Transverse colon (tissue), 4 donors: ENCODE results near the gene GRIK4. TPM values are rescaled to one million over a fixed set of nuclear protein-coding genes. Genes with fewer than 3 reads are reported as not detected.

Source experiments
- DNase-seq: peaks from one replicate; pipeline ENCODE4 v3.0.0-alpha.2; 2019
- H3K27ac ChIP-seq, 4 donors: fragments of 200-600 bp; sonication (generic); 2 replicates each; pipeline ENCODE4 v1.5.1; 2016 to 2018; ENCODE audit warnings: inconsistent platforms in 4 of 4
- H3K27me3 ChIP-seq: fragments of 200-600 bp; sonication (generic); 2 replicates; pipeline ENCODE4 v1.5.1; 2017; ENCODE audit warnings: inconsistent platforms
- H3K36me3 ChIP-seq, 4 donors: fragments of 200-600 bp; sonication (generic); 2 replicates each; pipeline ENCODE4 v1.5.1; 2017 to 2019; ENCODE audit warnings: inconsistent platforms in 4 of 4
- H3K4me1 ChIP-seq, 4 donors: fragments of 200-600 bp; sonication (generic); 2 replicates each; pipeline ENCODE4 v1.5.1; 2017 to 2020; ENCODE audit warnings: inconsistent platforms in 4 of 4
- H3K4me3 ChIP-seq, 4 donors: fragments of 200-600 bp; sonication (generic); 1 replicate in 1 of 4; 2 replicates in 3 of 4; pipeline versions ENCODE4 v1.5.1 to v1.6.1; 2017 to 2019; ENCODE audit warnings: inconsistent platforms in 4 of 4
- H3K9me3 ChIP-seq, 2 donors: fragments of 200-600 bp; sonication (generic); 2 replicates each; pipeline ENCODE4 v1.5.1; 2017 to 2019; ENCODE audit warnings: inconsistent platforms in 2 of 2
- EP300 ChIP-seq: sonication (generic); formaldehyde crosslinking; IDR thresholded peaks from one replicate; pipeline ENCODE4 v1.6.1; 2017; ENCODE audit warnings: antibody characterized with exemption, low read depth
- POLR2A ChIP-seq: fragments of 450-650 bp; IDR thresholded peaks from one replicate; pipeline ENCODE4 v1.6.1; 2016; ENCODE audit warnings: antibody characterized with exemption, mild to moderate bottlenecking, moderate library complexity
- POLR2AphosphoS5 ChIP-seq, 3 donors: sonication (generic); formaldehyde crosslinking; IDR thresholded peaks; one replicate each; pipeline ENCODE4 v1.6.1; 2016; ENCODE audit warnings: antibody characterized with exemption in 3 of 3
- WGBS, 2 donors: methylation state at CpG; one replicate each; pipeline ENCODE4 v1.1.5; 2018; ENCODE audit warnings: low coverage in 1 of 2; 5-methylcytosine and 5-hydroxymethylcytosine counted together
- in situ Hi-C, 4 donors: fragments of 200-750 bp; cut with MboI; loops; one replicate each; pipeline versions ENCODE4 v1.15.0 to v1.15.1; 2017; ENCODE audit warnings: low sequenced_read_pairs in 3 of 4, low pct_ligation_motif_present in 1 of 4, low pct_unique_long_range_greater_than_20kb in 1 of 4
- intact Hi-C: fragments of 100-400 bp; cut with DNase I; formaldehyde crosslinking; loops from one replicate; pipeline ENCODE4 v1.15.1; 2023; ENCODE audit warnings: low total_unique reads
- total RNA-seq, 4 donors: library from RNA; depleted of rRNA; stranded (reverse); fragments of >200 nt; gene quantifications; one replicate each; pipeline ENCODE4 v1.1.0, GENCODE V29; 2016
- TF ChIP-seq, protein P1 (sequence below), 5 experiments: fragments of 200-600 bp in 3 of 5; fragments of 450-650 bp in 2 of 5; sonication (generic) in 3 of 5; IDR thresholded peaks; 1 replicate in 2 of 5; 2 replicates in 3 of 5; pipeline ENCODE4 v1.5.1; 2016 to 2017; ENCODE audit warnings: antibody characterized with exemption in 5 of 5, inconsistent platforms in 3 of 5, mild to moderate bottlenecking in 2 of 5, moderate library complexity in 1 of 5

Gene GRIK4
- total RNA-seq, 4 donors from 2014 or later = 2.6 TPM; not detected in 3

DNA sequence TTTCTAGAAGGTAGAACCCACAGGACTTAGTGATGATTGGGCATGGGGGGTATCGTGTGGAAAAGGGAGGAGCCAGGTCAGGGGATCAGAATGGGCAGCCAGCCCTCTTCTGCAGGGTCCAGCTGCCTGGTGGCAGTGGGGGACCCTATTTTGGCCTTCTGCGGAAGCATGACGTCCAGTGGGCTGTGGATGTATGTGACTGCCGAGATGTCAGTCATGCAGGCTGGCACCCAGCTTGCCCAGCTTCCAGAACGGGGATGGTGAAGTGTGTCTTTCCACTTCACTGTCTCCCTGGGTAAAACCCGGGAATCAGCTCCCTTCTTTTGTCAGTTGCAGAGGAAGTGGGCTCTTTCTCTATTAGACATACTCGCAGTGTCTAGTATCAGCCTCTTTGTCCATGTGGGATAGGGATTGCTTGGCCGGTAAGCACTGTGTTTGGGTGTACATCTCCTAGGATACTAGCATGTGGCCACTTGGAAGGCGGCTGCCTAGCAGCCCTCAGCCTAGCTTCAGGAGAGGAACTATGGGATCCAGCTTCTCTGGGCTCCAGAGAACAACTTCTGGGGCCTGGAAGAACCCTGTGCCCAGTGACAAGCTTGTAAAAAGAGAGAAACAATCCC, 51.4 kb downstream of the GRIK4 start:
- H3K27me3 ChIP-seq = peaks cover 68% of the 10 kb centered on the region
- intact Hi-C loops = no loop called here
- no peak for DNase-seq
- no peak for TF ChIP-seq POLR2A
- no peak for TF ChIP-seq POLR2AphosphoS5 (IDR thresholded peaks at IDR 0.05)
- TF ChIP-seq EP300 = no peak
- TF ChIP-seq, protein P1, sequence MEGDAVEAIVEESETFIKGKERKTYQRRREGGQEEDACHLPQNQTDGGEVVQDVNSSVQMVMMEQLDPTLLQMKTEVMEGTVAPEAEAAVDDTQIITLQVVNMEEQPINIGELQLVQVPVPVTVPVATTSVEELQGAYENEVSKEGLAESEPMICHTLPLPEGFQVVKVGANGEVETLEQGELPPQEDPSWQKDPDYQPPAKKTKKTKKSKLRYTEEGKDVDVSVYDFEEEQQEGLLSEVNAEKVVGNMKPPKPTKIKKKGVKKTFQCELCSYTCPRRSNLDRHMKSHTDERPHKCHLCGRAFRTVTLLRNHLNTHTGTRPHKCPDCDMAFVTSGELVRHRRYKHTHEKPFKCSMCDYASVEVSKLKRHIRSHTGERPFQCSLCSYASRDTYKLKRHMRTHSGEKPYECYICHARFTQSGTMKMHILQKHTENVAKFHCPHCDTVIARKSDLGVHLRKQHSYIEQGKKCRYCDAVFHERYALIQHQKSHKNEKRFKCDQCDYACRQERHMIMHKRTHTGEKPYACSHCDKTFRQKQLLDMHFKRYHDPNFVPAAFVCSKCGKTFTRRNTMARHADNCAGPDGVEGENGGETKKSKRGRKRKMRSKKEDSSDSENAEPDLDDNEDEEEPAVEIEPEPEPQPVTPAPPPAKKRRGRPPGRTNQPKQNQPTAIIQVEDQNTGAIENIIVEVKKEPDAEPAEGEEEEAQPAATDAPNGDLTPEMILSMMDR (IDR thresholded peaks at IDR 0.05) = no peak
- H3K9me3 ChIP-seq = no peaks in the 10 kb centered on the region
- H3K4me1 ChIP-seq = peaks cover 0 to 14% (median 12%) of the 10 kb centered on the region in 4 donors
- H3K4me3 ChIP-seq = no peak overlapping the region
- H3K36me3 ChIP-seq = no peaks in the 10 kb centered on the region
- no peak overlapping the region for H3K27ac ChIP-seq
- in situ Hi-C loops = no loop called here
- 60 to 72% methylated on average over 1 to 9 of the region's 9 CpGs for WGBS, 2 donors

DNA sequence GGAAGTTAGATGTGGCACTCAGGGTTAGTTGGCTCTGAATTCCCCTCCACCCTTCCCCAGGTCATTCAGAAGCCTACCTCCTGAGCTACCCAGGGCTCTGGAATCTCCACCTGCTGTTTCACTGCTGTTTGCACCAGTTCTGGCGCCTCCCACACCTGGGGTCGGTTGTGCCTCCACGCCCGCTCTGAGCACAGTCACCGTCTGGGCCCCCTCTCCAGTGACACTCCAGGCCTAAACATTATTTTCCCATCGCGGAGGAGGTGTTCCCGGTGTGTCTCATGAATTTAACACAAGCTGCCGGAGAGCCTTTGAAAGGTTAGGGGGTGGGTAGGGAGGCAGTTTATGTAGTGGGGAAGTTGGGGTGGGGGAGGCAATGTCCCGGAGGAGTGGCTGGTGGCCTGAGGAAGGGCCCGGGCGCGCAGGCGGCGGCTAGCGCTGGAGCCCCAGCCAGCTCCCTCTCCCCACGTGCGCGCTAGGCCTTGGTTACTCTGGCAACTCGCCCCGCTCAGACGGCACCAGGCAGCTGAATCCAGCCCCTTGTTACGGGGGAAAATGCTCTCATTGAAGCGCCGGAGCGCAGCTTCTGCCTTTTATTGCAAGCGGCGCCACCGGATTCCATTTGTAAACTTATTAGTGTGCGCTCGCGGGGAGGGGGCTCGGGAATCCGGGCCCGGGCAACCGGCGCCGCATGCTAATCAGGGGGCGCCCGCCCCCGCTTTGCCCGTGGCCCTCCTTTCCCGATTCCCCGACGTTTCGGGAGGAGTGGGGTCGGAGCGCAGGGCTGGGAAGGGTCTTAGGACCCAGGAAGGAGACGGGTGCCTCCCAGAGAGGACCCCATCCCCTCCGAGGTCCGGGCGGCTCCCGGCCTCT, 52.4 kb downstream of the GRIK4 start:
- H3K27me3 ChIP-seq = peaks cover 77% of the 10 kb centered on the region
- no peaks in the 10 kb centered on the region for H3K9me3 ChIP-seq
- H3K36me3 ChIP-seq = no peaks in the 10 kb centered on the region
- intact Hi-C loops (no loop called here), in situ Hi-C loops (no loop called here)
- TF ChIP-seq POLR2AphosphoS5 (IDR thresholded peaks at IDR 0.05) = no peak
- TF ChIP-seq, protein P1 (IDR thresholded peaks at IDR 0.05) = no peak
- TF ChIP-seq EP300 = no peak
- TF ChIP-seq POLR2A = no peak
- peak overlapping the region in 2 of 4 donors; percentile 19 to 34 for H3K4me3 ChIP-seq
- peaks cover 0 to 14% (median 12%) of the 10 kb centered on the region in 4 donors for H3K4me1 ChIP-seq
- WGBS, 2 donors = 17 to 80% methylated on average over 5 to 43 of the region's 53 CpGs
- DNase-seq = no peak
- H3K27ac ChIP-seq = no peak overlapping the region

DNA sequence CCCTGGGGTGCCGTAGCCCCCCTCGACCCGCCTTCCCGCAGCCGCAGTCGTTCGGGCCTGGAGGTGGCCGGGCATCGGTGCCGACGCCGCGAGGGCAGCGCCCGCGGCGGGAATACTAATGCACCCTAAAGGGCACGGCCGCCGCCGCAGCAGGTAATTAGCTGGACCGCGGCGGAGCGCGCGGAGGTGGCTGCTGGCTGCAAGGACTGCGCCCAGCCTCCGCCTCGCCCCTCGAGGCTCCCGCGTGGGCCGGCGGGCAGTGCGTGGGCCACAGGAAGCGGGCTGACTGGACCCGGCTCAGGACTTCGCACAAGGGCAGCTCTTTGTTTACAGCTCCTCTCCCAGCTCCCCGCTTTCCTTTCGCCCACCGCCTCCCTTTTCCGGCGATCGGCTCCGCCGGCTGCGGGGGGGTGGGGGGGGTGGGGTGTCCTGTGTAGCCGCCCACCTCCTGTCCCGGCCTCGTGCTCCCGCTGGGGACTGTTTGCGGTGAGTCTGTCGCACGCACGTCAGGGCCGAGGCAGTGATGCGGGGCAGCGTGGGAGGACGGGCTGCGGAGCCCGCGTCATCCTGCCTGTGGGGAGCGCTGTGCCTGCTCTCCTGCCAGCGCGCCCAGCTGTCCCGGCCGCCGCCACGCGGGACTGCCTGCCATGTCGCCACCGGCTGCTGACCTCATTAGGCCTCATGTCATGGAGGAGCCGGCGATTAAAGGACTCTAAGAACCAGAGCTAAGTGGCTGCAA, 53.2 kb downstream of the GRIK4 start:
- Histone ChIP-seq H3K4me3 (peak overlapping the region in 3 of 4 donors; percentile 4 to 34 (median 19)), H3K4me1 (peaks cover 0 to 14% (median 12%) of the 10 kb centered on the region in 4 donors), H3K36me3 (no peaks in the 10 kb centered on the region), H3K27me3 (peaks cover 84% of the 10 kb centered on the region), H3K27ac (no peak overlapping the region), H3K9me3 (no peaks in the 10 kb centered on the region)
- TF ChIP-seq POLR2A = no peak
- TF ChIP-seq, protein P1 (IDR thresholded peaks at IDR 0.05) = no peak
- TF ChIP-seq EP300 = no peak
- no peak for TF ChIP-seq POLR2AphosphoS5 (IDR thresholded peaks at IDR 0.05)
- WGBS, 2 donors = 3% methylated on average over 54 of the region's 75 CpGs; no CpG with 5 or more reads in 1 of the 2 donors
- DNase-seq = no peak
- intact Hi-C loops = no loop called here
- in situ Hi-C loops = no loop called here
